Measurements from ENCODE around the gene PLG.
"Not testable (repeated sequence)": the region's sequence is repeated elsewhere in the genome, so short reads cannot be mapped to it uniquely, and the experiment has no call there.

Gene PLG

GRCh38 chr6:160701918-160702680 lies at the start of gene PLG:
PLG (plus strand) TSS chr6:160702244; CDS start chr6:160702305, 61 bp downstream.
- DNase-seq (ENCODE audit: low spot score) = not testable (repeated sequence)

- no peak for DNase-seq (ENCODE audit: low spot score)
These were observed 42.5 kb upstream of the PLG start for GRCh38 chr6:160659562-160659961.

DNA sequence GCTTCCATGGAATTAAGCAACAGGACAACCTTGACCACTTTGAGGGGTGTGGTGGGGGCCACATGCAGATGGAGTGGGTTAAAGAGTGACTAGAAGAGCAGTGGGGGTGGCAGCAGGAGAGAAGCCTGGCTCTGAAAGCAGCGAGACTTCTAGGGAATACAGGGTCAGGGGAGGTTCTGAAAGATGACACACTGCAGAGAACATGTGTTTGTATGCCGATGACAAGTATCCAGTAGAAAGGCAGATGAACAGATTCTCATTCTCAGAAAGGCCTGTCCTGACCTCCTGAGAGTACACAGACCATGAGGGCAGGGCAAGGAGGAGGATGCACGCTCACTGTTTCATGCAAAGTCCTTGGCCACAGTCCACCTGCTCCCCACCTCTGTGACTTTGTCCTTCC lies 40.8 kb upstream of the PLG start:
- no peak for DNase-seq (ENCODE audit: low spot score)

DNA sequence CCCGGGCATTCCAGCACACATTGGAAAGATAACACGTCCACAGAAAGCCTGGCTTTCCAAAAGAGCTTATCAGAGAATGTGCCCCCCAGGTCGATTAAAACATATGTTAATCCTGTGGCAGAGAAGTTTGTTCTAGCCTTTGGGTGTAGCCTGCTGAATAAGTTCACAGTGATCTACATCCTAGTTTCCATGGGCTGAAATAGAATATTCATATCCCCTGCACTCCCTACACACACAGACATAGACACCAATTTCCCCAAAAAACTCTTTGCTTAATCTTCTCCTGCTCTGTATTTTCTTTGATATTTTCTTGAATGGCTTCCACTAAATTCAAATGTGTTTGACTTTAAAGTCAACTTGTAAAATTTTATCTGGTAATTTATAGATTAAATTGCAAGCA lies 39.6 kb upstream of the PLG start:
- DNase-seq (ENCODE audit: low spot score) = no peak

DNA sequence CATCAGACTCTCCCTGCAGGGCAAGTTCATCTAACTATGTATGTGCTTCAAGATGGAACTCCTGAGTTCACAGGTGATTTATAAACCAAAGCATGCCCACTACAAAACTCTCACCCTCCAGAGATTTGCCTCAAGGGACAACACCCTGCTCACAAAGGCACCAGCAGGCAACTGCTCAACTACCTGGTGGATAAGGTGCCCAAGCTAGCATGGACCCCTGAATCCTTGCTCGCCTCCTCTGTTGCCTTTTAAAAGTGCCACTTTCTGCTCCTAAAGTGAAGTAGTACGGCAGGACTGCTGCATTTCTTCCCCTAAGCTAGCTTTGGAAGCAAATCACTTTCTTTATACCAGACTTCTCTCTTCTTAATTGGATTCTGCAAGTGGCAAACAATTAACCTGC lies 39.2 kb upstream of the PLG start:
- no peak for DNase-seq (ENCODE audit: low spot score)

DNA sequence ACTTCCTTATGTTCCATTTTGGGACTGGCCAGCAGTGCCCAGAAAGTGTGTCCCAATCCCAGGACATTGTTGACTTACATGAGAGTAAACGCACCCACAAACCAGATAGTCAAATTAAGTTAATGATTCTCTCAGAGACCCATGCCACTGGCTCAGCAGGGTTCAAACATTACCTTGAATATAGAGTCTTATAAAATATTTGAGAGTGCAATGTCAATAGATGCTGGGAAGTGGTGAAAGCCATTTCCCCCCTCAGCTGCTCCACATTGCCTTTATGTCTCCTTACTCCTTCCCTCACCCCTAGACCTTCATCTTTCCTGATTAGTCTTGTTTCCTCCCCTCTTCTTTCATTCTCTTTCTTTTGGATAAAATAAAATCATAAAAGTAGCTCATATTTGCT lies 37.8 kb upstream of the PLG start, which contains the start of gene LPA:
TSS of gene LPA (minus strand) at position 78 of the 400 bp plus-strand sequence. CDS start at position 17, 61 bp downstream.
- DNase-seq (ENCODE audit: low spot score) = not testable (repeated sequence)

- no peak for DNase-seq (ENCODE audit: low spot score)
These were observed 34.2 kb upstream of the PLG start for GRCh38 chr6:160667639-160668481.

GRCh38 chr6:160668589-160668988 lies 33.5 kb upstream of the PLG start:
- no peak for DNase-seq (ENCODE audit: low spot score)

DNA sequence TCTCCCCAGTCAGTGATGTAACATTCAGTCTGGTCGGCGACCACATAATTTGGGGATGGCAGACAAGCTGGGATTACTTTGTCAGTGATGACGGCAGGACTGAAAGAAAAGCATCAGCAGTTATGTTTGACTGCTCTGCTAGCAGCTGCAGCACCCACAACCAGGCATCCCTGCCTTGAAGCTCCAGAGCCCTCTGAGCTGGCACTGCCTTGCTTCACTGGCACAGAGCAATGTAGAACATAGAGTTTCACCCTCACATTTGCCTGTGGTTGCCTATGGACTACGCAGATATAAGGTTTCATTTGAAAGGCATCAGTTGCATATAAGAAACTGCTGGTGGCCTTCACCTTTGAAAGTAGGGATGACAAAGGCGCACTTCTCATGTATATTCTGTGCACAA lies 25.6 kb upstream of the PLG start:
- not testable (repeated sequence) for DNase-seq (ENCODE audit: low spot score)

DNA sequence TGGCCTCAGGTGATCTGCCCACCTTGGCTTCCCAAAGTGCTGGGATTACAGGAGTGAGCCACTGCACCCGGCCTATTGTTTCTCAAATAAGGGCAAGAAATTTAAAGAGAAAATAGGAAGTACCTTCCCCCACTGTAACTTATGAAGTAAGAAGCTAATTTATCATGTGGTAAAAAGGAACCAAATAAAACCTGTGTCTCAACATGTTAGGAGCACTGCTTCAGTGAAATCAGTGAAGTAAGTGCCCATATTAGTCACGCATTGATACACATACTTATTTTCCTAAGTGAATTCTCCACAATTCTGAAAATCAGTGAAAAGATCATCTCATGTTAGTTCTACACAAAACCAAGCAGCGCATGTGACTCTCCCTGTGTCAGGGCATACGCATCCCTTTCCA lies 23.8 kb upstream of the PLG start:
- DNase-seq (ENCODE audit: low spot score) = no peak

DNA sequence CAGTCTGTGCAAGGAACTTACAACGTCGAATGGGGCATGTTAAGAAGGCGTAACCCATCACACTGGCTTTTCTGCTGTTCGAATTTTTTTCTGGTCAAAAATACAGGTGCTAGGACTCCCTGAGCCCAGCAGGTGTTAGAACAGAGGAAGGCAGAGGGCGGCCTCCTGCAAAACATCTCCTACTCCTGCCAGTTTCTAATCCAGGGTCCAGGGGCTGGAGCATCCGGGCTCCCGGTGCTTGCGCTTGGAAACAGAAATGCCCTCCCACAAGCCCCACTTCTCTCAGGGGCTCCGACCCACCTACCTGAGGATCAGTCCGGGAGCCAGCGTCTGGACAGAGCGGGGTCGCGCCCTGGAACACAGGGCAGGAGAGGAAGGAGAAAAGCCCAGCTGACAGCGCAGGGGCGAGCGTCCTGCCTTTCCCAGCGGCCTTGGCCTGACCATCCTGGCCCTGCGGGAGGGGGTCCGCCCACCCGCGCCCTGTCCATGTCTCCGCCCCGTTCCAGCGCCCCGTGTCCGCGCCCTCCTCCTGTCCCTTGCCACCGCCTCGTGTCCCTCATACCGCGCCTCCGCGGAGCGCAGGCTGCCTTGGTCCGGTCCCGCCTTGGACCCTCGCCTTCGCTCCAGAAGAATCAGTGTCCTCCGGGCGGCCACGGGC lies 23.2 kb upstream of the PLG start:
- no peak for DNase-seq (ENCODE audit: low spot score)

- no peak for DNase-seq (ENCODE audit: low spot score)
These were observed 22.7 kb upstream of the PLG start for GRCh38 chr6:160679402-160679769.

- DNase-seq (ENCODE audit: low spot score) = not testable (repeated sequence)
These were observed 16.8 kb upstream of the PLG start for GRCh38 chr6:160685101-160685761.

- no peak for DNase-seq (ENCODE audit: low spot score)
These were observed 16.1 kb upstream of the PLG start for GRCh38 chr6:160685762-160686450.

DNA sequence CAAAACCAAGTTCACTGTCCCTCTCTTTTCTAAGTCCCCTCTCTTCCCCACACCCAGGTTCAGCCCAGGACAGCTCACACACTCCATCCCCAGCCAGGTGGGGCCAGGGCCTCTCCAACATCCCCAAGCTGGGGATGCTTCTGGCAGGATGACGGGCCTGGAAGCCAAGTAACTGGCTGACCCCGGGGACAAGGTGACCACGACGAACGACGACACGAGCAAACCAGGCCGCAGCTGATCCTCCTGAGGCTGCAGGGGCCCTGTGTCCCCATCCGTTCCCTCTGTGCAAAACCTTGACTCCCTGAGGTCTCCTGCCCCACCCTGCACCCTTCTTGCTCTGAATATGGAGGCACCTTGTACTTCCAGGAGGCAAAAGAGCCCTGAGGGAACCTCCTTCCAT lies 11.6 kb upstream of the PLG start:
- no peak for DNase-seq (ENCODE audit: low spot score)

DNA sequence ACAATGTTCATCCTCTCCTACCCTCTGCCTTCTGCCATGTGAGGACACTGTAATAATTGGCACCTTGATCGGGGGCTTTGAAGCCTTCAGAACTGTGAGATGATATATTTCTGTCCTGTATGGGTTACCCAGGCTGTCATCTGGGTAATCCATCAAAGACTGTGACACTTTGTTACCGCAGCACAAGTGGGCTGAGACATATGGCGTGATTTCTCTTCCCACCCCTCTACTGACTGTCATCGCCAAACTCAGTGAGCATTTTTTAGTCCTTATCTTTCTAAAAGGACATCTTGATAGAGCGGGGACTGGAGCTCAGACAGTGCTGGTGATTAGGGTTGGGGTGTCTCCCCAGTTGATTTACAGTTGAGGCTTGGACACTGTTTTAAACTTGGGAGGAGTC lies 10.4 kb upstream of the PLG start:
- DNase-seq (ENCODE audit: low spot score) = no peak

- DNase-seq (ENCODE audit: low spot score) = no peak
These were observed 9.6 kb upstream of the PLG start for GRCh38 chr6:160692369-160692959.

- not testable (repeated sequence) for DNase-seq (ENCODE audit: low spot score)
These were observed 7.0 kb upstream of the PLG start for GRCh38 chr6:160695025-160695424.

GRCh38 chr6:160695622-160696021 lies 6.4 kb upstream of the PLG start:
- not testable (repeated sequence) for DNase-seq (ENCODE audit: low spot score)

GRCh38 chr6:160696884-160697283 lies 5.2 kb upstream of the PLG start:
- not testable (repeated sequence) for DNase-seq (ENCODE audit: low spot score)

- DNase-seq (ENCODE audit: low spot score) = no peak
These were observed 4.2 kb upstream of the PLG start for GRCh38 chr6:160697826-160698225.

Measured in GM03348 (cell line).